NB4 (cell line): ENCODE results near the gene ACOD1.

Experiments
- MYC ChIP-seq: IDR thresholded peaks from 2 replicates; pipeline ENCODE4 v1.6.1; 2011; ENCODE audit warnings: low read depth, low read length
- POLR2A ChIP-seq: IDR thresholded peaks from 2 replicates; pipeline ENCODE4 v1.6.1; 2011; ENCODE audit warnings: mild to moderate bottlenecking; ENCODE audit not compliant: insufficient read length; ENCODE audit errors: extremely low read depth
- TF ChIP-seq, protein P1 (sequence below): IDR thresholded peaks from one replicate; pipeline ENCODE4 v1.5.1; 2012; ENCODE audit warnings: low read depth, low read length
- TF ChIP-seq, protein P2 (sequence below): IDR thresholded peaks from 2 replicates; pipeline ENCODE4 v1.6.1; 2011; ENCODE audit warnings: low read depth, low read length

DNA sequence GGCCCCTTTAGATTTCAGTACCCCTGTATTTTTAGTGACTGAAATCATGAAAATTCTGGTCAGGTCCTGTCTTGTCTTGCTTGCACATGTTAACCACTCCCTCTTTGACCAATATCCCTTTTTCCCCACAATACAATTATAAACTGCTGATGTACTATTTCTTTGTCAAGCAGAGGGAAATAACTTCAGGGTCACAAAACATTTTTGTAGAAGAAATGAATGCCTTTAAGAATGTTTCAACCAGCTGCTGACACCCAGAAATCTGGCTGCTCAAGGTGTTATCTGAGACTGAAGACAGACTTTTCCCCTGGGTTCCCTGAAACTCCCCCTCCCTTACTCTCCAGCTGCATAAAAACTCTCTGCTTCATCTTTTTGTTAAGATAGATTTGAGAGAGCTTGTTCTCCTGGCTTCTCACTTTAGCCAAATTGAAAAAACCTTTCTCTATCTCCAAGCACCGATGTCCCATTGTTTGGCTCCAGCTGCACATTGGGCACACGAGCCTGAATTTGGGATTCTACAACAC is 18.4 kb upstream of the ACOD1 start:
- no peak for TF ChIP-seq POLR2A
- TF ChIP-seq, protein P1, sequence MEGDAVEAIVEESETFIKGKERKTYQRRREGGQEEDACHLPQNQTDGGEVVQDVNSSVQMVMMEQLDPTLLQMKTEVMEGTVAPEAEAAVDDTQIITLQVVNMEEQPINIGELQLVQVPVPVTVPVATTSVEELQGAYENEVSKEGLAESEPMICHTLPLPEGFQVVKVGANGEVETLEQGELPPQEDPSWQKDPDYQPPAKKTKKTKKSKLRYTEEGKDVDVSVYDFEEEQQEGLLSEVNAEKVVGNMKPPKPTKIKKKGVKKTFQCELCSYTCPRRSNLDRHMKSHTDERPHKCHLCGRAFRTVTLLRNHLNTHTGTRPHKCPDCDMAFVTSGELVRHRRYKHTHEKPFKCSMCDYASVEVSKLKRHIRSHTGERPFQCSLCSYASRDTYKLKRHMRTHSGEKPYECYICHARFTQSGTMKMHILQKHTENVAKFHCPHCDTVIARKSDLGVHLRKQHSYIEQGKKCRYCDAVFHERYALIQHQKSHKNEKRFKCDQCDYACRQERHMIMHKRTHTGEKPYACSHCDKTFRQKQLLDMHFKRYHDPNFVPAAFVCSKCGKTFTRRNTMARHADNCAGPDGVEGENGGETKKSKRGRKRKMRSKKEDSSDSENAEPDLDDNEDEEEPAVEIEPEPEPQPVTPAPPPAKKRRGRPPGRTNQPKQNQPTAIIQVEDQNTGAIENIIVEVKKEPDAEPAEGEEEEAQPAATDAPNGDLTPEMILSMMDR, result no peak
- no peak for TF ChIP-seq MYC
- TF ChIP-seq, protein P2, sequence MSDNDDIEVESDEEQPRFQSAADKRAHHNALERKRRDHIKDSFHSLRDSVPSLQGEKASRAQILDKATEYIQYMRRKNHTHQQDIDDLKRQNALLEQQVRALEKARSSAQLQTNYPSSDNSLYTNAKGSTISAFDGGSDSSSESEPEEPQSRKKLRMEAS, result no peak
